H1 (cell line): ENCODE data around the gene ASB3. TPM values are rescaled to one million over a fixed set of nuclear protein-coding genes. Genes with fewer than 3 reads are reported as not detected.

ENCODE experiments used
- CTCF ChIA-PET: fragments of 300-600 bp; sonication (Branson Sonifier 250); formaldehyde crosslinking; loops from one replicate; lab custom pipeline; 2021; ENCODE audit not compliant: partially characterized antibody; lab: Charles Lee
- POLR2A ChIA-PET: fragments of 300-600 bp; sonication (Branson Sonifier 250); formaldehyde crosslinking; loops from one replicate; lab custom pipeline; 2021; ENCODE audit warnings: inconsistent platforms; ENCODE audit not compliant: partially characterized antibody; lab: Charles Lee
- DNase-seq, 2 experiments: peaks; one replicate each; pipeline versions ENCODE4 v3.0.0 to v3.0.0-alpha.2; 2010 to 2022; ENCODE audit warnings: low spot score in 2 of 2, low read depth in 1 of 2, mixed read lengths in 1 of 2
- FAIRE-seq: peaks from 2 replicates; lab custom pipeline; 2011; peaks lifted over from hg19 to GRCh38; lab: Jason Lieb, UNC
- H2AFZ ChIP-seq: 2 replicates; pipeline ENCODE4 v1.8.1; 2012; ENCODE audit warnings: low read length, inconsistent platforms
- H2AK5ac ChIP-seq: 2 replicates; pipeline ENCODE4 v1.6.1; 2013; ENCODE audit warnings: low read depth, low read length
- H2BK120ac ChIP-seq: replicated peaks from 2 replicates; pipeline ENCODE3; 2013; ENCODE audit warnings: low read depth, low read length, inconsistent platforms
- H2BK12ac ChIP-seq: 2 replicates; pipeline ENCODE4 v1.6.1; 2013; ENCODE audit warnings: low read depth, low read length
- H2BK15ac ChIP-seq: 2 replicates; pipeline ENCODE4 v1.6.1; 2013; ENCODE audit warnings: low read length
- H2BK20ac ChIP-seq: 2 replicates; pipeline ENCODE4 v1.6.1; 2013; ENCODE audit warnings: low read length
- H2BK5ac ChIP-seq: 2 replicates; pipeline ENCODE4 v1.6.1; 2013; ENCODE audit warnings: low read depth, low read length
- H3K14ac ChIP-seq: 2 replicates; pipeline ENCODE4 v1.6.1; 2013; ENCODE audit warnings: inconsistent platforms; ENCODE audit not compliant: insufficient read length
- H3K18ac ChIP-seq: 2 replicates; pipeline ENCODE4 v1.6.1; 2013; ENCODE audit warnings: low read length; ENCODE audit errors: extremely low read depth
- H3K23ac ChIP-seq: 2 replicates; pipeline ENCODE4 v1.6.1; 2013; ENCODE audit warnings: inconsistent platforms; ENCODE audit not compliant: insufficient read length
- H3K23me2 ChIP-seq: 2 replicates; pipeline ENCODE4 v1.6.1; 2013; ENCODE audit warnings: low read depth, low read length
- H3K27ac ChIP-seq: 2 replicates; pipeline ENCODE4 v1.6.1; 2011; ENCODE audit warnings: low read depth, low read length, inconsistent platforms
- H3K27me3 ChIP-seq, 4 experiments: replicated peaks in 1 of 4; 1 replicate in 1 of 4; 2 replicates in 3 of 4; pipeline versions ENCODE4 v1.6.1 to v1.8.1; 2011 to 2013; ENCODE audit warnings: low read length in 3 of 4, mild to moderate bottlenecking in 3 of 4, inconsistent platforms in 2 of 4, mixed read lengths in 2 of 4, moderate library complexity in 1 of 4; ENCODE audit not compliant: control insufficient read depth in 3 of 4, insufficient read depth in 3 of 4; ENCODE audit errors: extremely low read depth in 1 of 4
- H3K36me3 ChIP-seq, 4 experiments: 2 replicates each; pipeline versions ENCODE4 v1.6.1 to v1.8.1; 2011 to 2013; ENCODE audit warnings: mild to moderate bottlenecking in 4 of 4, low read length in 3 of 4, moderate library complexity in 2 of 4, control low read depth in 1 of 4, inconsistent platforms in 1 of 4; ENCODE audit not compliant: insufficient read depth in 4 of 4, control insufficient read depth in 2 of 4
- H3K4ac ChIP-seq: replicated peaks from 2 replicates; pipeline ENCODE3; 2013; ENCODE audit warnings: low read length, low read depth, mixed read lengths, inconsistent platforms; ENCODE audit not compliant: insufficient read length
- H3K4me1 ChIP-seq, 4 experiments: replicated peaks in 1 of 4; 1 replicate in 1 of 4; 2 replicates in 3 of 4; pipeline versions ENCODE4 v1.6.1 to v1.8.1; 2011 to 2013; ENCODE audit warnings: low read length in 3 of 4, inconsistent platforms in 2 of 4, mixed read lengths in 1 of 4; ENCODE audit not compliant: insufficient read depth in 4 of 4, control insufficient read depth in 3 of 4
- H3K4me2 ChIP-seq, 2 experiments: 2 replicates each; pipeline versions ENCODE4 v1.6.1 to v1.8.1; 2011 to 2013; ENCODE audit warnings: low read depth in 2 of 2, low read length in 2 of 2, control low read depth in 1 of 2, inconsistent platforms in 1 of 2, mild to moderate bottlenecking in 1 of 2; ENCODE audit not compliant: insufficient read depth in 1 of 2
- H3K4me3 ChIP-seq, 4 experiments: fragments of 200-600, 300-600 bp in 1 of 4; sonication (generic), shearing (Covaris generic), sonication (Bioruptor Twin) in 1 of 4; 2 replicates each; pipeline versions ENCODE4 v1.5.1 to v1.8.1; 2011 to 2016; ENCODE audit warnings: low read length in 4 of 4, low read depth in 3 of 4, control low read depth in 2 of 4, inconsistent platforms in 2 of 4, mild to moderate bottlenecking in 2 of 4, mixed read lengths in 1 of 4, moderate library complexity in 1 of 4; ENCODE audit not compliant: insufficient read depth in 2 of 4; ENCODE audit errors: extremely low read depth in 1 of 4
- H3K56ac ChIP-seq: replicated peaks from 2 replicates; pipeline ENCODE3; 2013; ENCODE audit warnings: low read depth, mild to moderate bottlenecking, mixed read lengths, low read length, inconsistent platforms; ENCODE audit not compliant: insufficient read length
- H3K79me1 ChIP-seq: 2 replicates; pipeline ENCODE4 v1.6.1; 2013; ENCODE audit warnings: low read depth, low read length, control low read depth
- H3K79me2 ChIP-seq, 2 experiments: 2 replicates each; pipeline versions ENCODE4 v1.6.1 to v1.8.1; 2012 to 2013; ENCODE audit warnings: low read length in 2 of 2, mild to moderate bottlenecking in 2 of 2, inconsistent platforms in 1 of 2; ENCODE audit not compliant: insufficient read depth in 2 of 2, control insufficient read depth in 1 of 2
- H3K9ac ChIP-seq, 4 experiments: replicated peaks in 1 of 4; 1 replicate in 1 of 4; 2 replicates in 3 of 4; pipeline versions ENCODE4 v1.6.1 to v1.8.1; 2011 to 2013; ENCODE audit warnings: low read depth in 3 of 4, low read length in 3 of 4, control low read depth in 2 of 4, mild to moderate bottlenecking in 2 of 4, moderate library complexity in 2 of 4, inconsistent platforms in 1 of 4; ENCODE audit errors: extremely low read depth in 1 of 4
- H3K9me3 ChIP-seq, 2 experiments: 2 replicates each; pipeline versions ENCODE4 v1.6.1 to v1.8.1; 2012 to 2013; ENCODE audit warnings: mild to moderate bottlenecking in 2 of 2, moderate library complexity in 2 of 2, control low read depth in 1 of 2, inconsistent platforms in 1 of 2, low read depth in 1 of 2, low read length in 1 of 2, mixed read lengths in 1 of 2; ENCODE audit not compliant: insufficient read depth in 2 of 2
- H4K20me1 ChIP-seq, 2 experiments: replicated peaks in 1 of 2; 2 replicates each; pipeline versions ENCODE3 to v1.8.1; 2011 to 2013; ENCODE audit warnings: inconsistent platforms in 2 of 2, low read length in 2 of 2, mild to moderate bottlenecking in 1 of 2; ENCODE audit not compliant: insufficient read depth in 2 of 2, control insufficient read depth in 1 of 2
- H4K5ac ChIP-seq: 2 replicates; pipeline ENCODE4 v1.6.1; 2013; ENCODE audit warnings: low read length, low read depth, mixed read lengths, inconsistent platforms; ENCODE audit not compliant: insufficient read length
- H4K8ac ChIP-seq: 2 replicates; pipeline ENCODE4 v1.8.0; 2013; ENCODE audit warnings: mild to moderate bottlenecking, moderate library complexity, low read length, inconsistent platforms; ENCODE audit not compliant: insufficient read depth; ENCODE audit errors: extremely low read depth
- H4K91ac ChIP-seq: replicated peaks from 2 replicates; pipeline ENCODE3; 2013; ENCODE audit warnings: low read length, mixed read lengths, inconsistent platforms; ENCODE audit not compliant: insufficient read length
- ATF2 ChIP-seq: IDR thresholded peaks from 2 replicates; pipeline ENCODE4 v1.6.1; 2012; ENCODE audit warnings: low read length, inconsistent platforms
- CBX8 ChIP-seq: fragments of 300-800, 300-1000 bp; sonication (generic); IDR thresholded peaks from 2 replicates; pipeline ENCODE4 v1.7.1; 2016; ENCODE audit warnings: low read depth, low read length, borderline replicate concordance
- CEBPB ChIP-seq: IDR thresholded peaks from 2 replicates; pipeline ENCODE4 v1.6.1; 2012; ENCODE audit warnings: low read depth, low read length
- NANOG ChIP-seq: IDR thresholded peaks from 2 replicates; pipeline ENCODE4 v1.6.1; 2011; ENCODE audit warnings: low read length, low read depth, mild to moderate bottlenecking, inconsistent platforms; ENCODE audit not compliant: insufficient read depth, poor library complexity, severe bottlenecking
- PHF8 ChIP-seq: fragments of 200-600 bp; sonication (generic); conservative IDR thresholded peaks from 2 replicates; pipeline ENCODE4 v1.7.1; 2012; ENCODE audit warnings: low read depth, mild to moderate bottlenecking, inconsistent platforms, low read length, moderate library complexity
- POLR2A ChIP-seq, 2 experiments: IDR thresholded peaks; 1 replicate in 1 of 2; 2 replicates in 1 of 2; pipeline ENCODE4 v1.6.1; 2011; ENCODE audit warnings: low read depth in 2 of 2, low read length in 2 of 2, mild to moderate bottlenecking in 2 of 2; ENCODE audit errors: control extremely low read depth in 1 of 2
- POLR2AphosphoS5 ChIP-seq: IDR thresholded peaks from 2 replicates; pipeline ENCODE4 v1.6.1; 2011; ENCODE audit warnings: low read depth, low read length
- RFX5 ChIP-seq: IDR thresholded peaks from 2 replicates; pipeline ENCODE4 v1.6.1; 2011; ENCODE audit warnings: low read depth, low read length, improper control_type of control experiment, borderline replicate concordance
- SP4 ChIP-seq: IDR thresholded peaks from 2 replicates; pipeline ENCODE4 v1.6.1; 2012; ENCODE audit warnings: low read length, inconsistent platforms
- SRF ChIP-seq: IDR thresholded peaks from 2 replicates; pipeline ENCODE4 v1.6.1; 2011; ENCODE audit warnings: mild to moderate bottlenecking, low read depth, low read length, moderate library complexity
- TAF1 ChIP-seq: IDR thresholded peaks from 2 replicates; pipeline ENCODE4 v1.6.1; 2011; ENCODE audit warnings: mild to moderate bottlenecking, low read depth, low read length
- TAF7 ChIP-seq: optimal IDR thresholded peaks from 2 replicates; pipeline ENCODE3; 2011; ENCODE audit warnings: low read depth, mild to moderate bottlenecking, inconsistent platforms, low read length, moderate library complexity, borderline replicate concordance
- YY1 ChIP-seq: IDR thresholded peaks from 2 replicates; pipeline ENCODE4 v1.6.1; 2011; ENCODE audit warnings: low read depth, mild to moderate bottlenecking, low read length
- WGBS, 2 experiments: shearing (Covaris generic) in 1 of 2; methylation state at CpG; one replicate each; pipeline versions ENCODE4 v1.1.6 to v1.1.7; 2013 to 2015; ENCODE audit warnings: low lambda C conversion rate in 2 of 2, mixed read lengths in 2 of 2, inconsistent platforms in 1 of 2, low coverage in 1 of 2, missing lambda C conversion rate in 1 of 2; ENCODE audit not compliant: insufficient replicate concordance in 2 of 2, insufficient coverage in 1 of 2, insufficient read length in 1 of 2; ENCODE audit errors: extremely low coverage in 1 of 2, missing lambda C conversion rate in 1 of 2; 5-methylcytosine and 5-hydroxymethylcytosine counted together
- polyA plus RNA-seq, 7 experiments: library from polyadenylated mRNA; depleted of rRNA in 3 of 7; stranded (reverse) in 5 of 7; unstranded in 2 of 7; fragments of >200 nt in 5 of 7; fragments of 200-250 nt in 2 of 7; gene quantifications; 1 replicate in 5 of 7; 2 replicates in 1 of 7; 4 replicates in 1 of 7; pipeline versions ENCODE4 v1.2.1 to v1.2.3, GENCODE V29; 2011 to 2013; ENCODE audit warnings: missing spikeins in 2 of 7, mixed read lengths in 2 of 7
- total RNA-seq: library from RNA; stranded (reverse); fragmentation: NEBNext Ultra II Directional; extraction: Animal tissue kit (Norgen Biotek cat#: 25700); gene quantifications from 2 replicates; pipeline ENCODE4 v1.2.1, GENCODE V29; 2021

The ASB3 gene
- total and polyA plus RNA-seq, 2 of the 8 experiments (the other 6 are each of a cell fraction or from before 2014, with no cell fraction given), result 22.6 to 25.4 TPM

GRCh38 chr2:53636596-53636995 is 150.2 kb downstream of the ASB3 start:
- Histone ChIP-seq H2AFZ (no peak overlapping the region), H3K14ac (no peak overlapping the region), H2BK15ac (no peak overlapping the region), H3K79me1 (no peaks in the 10 kb centered on the region; the same call in 1 of the 2 replicates), H3K56ac (no peak overlapping the region), H3K23me2 (no peaks in the 10 kb centered on the region), H3K4me1 (peaks cover 0 to 7% (median 1%) of the 10 kb centered on the region in 4 experiments; a peak in 3 of 7 replicates), H4K5ac (no peak overlapping the region), H3K4me3 (no peak overlapping the region), H2BK20ac (no peak overlapping the region), H3K9me3 (no peaks in the 10 kb centered on the region), H2BK12ac (no peak overlapping the region), H4K91ac (no peak overlapping the region), H3K23ac (no peak overlapping the region), H3K9ac (no peak overlapping the region), H3K36me3 (no peaks in the 10 kb centered on the region), H3K27ac (no peak overlapping the region), H3K4me2 (no peak overlapping the region), H3K4ac (no peak overlapping the region), H2AK5ac (no peak overlapping the region), H4K20me1 (no peaks in the 10 kb centered on the region), H3K18ac (no peak overlapping the region), H2BK120ac (no peak overlapping the region), H2BK5ac (no peak overlapping the region), H3K27me3 (no peaks in the 10 kb centered on the region), H4K8ac (no peak overlapping the region), H3K79me2 (no peaks in the 10 kb centered on the region)
- no peak for DNase-seq
- WGBS, 2 experiments, result 93% methylated on average over 6 of the region's 6 CpGs; no CpG with 5 or more reads in 1 of the 2 experiments
- FAIRE-seq, result no peak
- ChIA-PET CTCF (no interaction called here), POLR2A (no interaction called here)
- no peak for TF ChIP-seq TAF7
- TF ChIP-seq TAF1, result no peak
- TF ChIP-seq CEBPB, result no peak
- no peak for TF ChIP-seq SRF
- TF ChIP-seq RFX5, result no peak
- TF ChIP-seq ATF2, result no peak
- no peak for TF ChIP-seq YY1
- TF ChIP-seq CBX8, result no peak
- no peak for TF ChIP-seq NANOG
- no peak for TF ChIP-seq SP4
- no peak for TF ChIP-seq POLR2AphosphoS5
- TF ChIP-seq POLR2A (IDR thresholded peaks at IDR 0.05; ENCODE audit: control extremely low read depth in 1 of 2, low read depth in 2 of 2, low read length in 2 of 2), result no peak
- no peak for TF ChIP-seq PHF8
